K562 (cell line): ENCODE measurements around the gene PLA1A. TPM values are rescaled to one million over a fixed set of nuclear protein-coding genes. Genes with fewer than 3 reads are reported as not detected.

Experiments
- ATAC-seq: fragments of 200-7000 bp; cut with Tn5 transposase; 3 replicates; pipeline ENCODE4 v1.9.1; 2020; ENCODE audit warnings: moderate library complexity
- BruUV-seq: library from RNA; stranded (reverse); fragments of 400-500 nt; replicated peaks from 2 replicates; lab custom pipeline; 2021; lab: Mats Ljungman, UMichigan
- CTCF ChIA-PET: fragments of 300-600 bp; formaldehyde crosslinking; extraction: SDS; loops from one replicate; lab custom pipeline; 2021; ENCODE audit warnings: low intra/inter-chr PET ratio; lab: Yijun Ruan, JAX
- POLR2A ChIA-PET: fragments of 300-600, 350-650 bp; sonication (Branson Sonifier 250); formaldehyde crosslinking; extraction: SDS; loops from one replicate; lab custom pipeline; 2021; ENCODE audit warnings: antibody characterized with exemption, inconsistent platforms; lab: Yijun Ruan, JAX
- DNase-seq, 4 experiments: peaks; one replicate each; pipeline versions ENCODE4 v3.0.0 to v3.0.0-alpha.2; 2011 to 2018; ENCODE audit warnings: low spot score in 3 of 4, mixed read lengths in 3 of 4; ENCODE audit errors: extremely low read depth in 1 of 4
- FAIRE-seq: peaks from 2 replicates; lab custom pipeline; 2011; peaks lifted over from hg19 to GRCh38; lab: Jason Lieb, UNC
- H2AFZ ChIP-seq: 2 replicates; pipeline ENCODE4 v1.6.0; 2011; ENCODE audit warnings: low read depth, low read length, control low read depth, inconsistent platforms
- H3K27ac ChIP-seq: fragments of 200-600 bp; 3 replicates; pipeline ENCODE4 v1.8.0; 2011; ENCODE audit warnings: low read depth, mild to moderate bottlenecking, control low read depth, inconsistent platforms, low read length, moderate library complexity, mixed read lengths; ENCODE audit errors: extremely low read depth
- H3K27me3 ChIP-seq, 2 experiments: fragments of 300-600 bp in 1 of 2; 2 replicates in 1 of 2; 3 replicates in 1 of 2; pipeline versions ENCODE4 v1.6.0 to v1.8.0; 2011; ENCODE audit warnings: inconsistent platforms in 2 of 2, low read length in 2 of 2, mild to moderate bottlenecking in 1 of 2, mixed read lengths in 1 of 2, moderate library complexity in 1 of 2; ENCODE audit not compliant: control insufficient read depth in 2 of 2, insufficient read depth in 2 of 2
- H3K36me3 ChIP-seq: fragments of 300-600 bp; 3 replicates; pipeline ENCODE4 v1.8.0; 2011; ENCODE audit warnings: mild to moderate bottlenecking, low read length, inconsistent platforms; ENCODE audit not compliant: control insufficient read depth, insufficient read depth
- H3K4me1 ChIP-seq, 2 experiments: fragments of 200-600 bp in 1 of 2; replicated peaks in 1 of 2; 2 replicates in 1 of 2; 3 replicates in 1 of 2; pipeline versions ENCODE4 v1.5.1 to v1.8.0; 2011; ENCODE audit warnings: inconsistent platforms in 2 of 2, low read length in 2 of 2, mild to moderate bottlenecking in 1 of 2, mixed read lengths in 1 of 2, moderate library complexity in 1 of 2; ENCODE audit not compliant: control insufficient read depth in 2 of 2, insufficient read depth in 2 of 2
- H3K4me2 ChIP-seq: 2 replicates; pipeline ENCODE4 v1.6.1; 2011; ENCODE audit warnings: low read length, control low read depth, inconsistent platforms, mixed read lengths; ENCODE audit not compliant: insufficient read depth
- H3K4me3 ChIP-seq: fragments of 200-600 bp; sonication (generic), shearing (Covaris generic); 2 replicates; pipeline ENCODE4 v1.5.1; 2016; ENCODE audit warnings: control low read depth, inconsistent platforms
- H3K79me2 ChIP-seq: fragments of 200-600 bp; 3 replicates; pipeline ENCODE4 v1.8.0; 2011; ENCODE audit warnings: low read length, inconsistent platforms; ENCODE audit not compliant: control insufficient read depth, insufficient read depth
- H3K9ac ChIP-seq, 2 experiments: 2 replicates each; pipeline versions ENCODE4 v1.6.0 to v1.6.1; 2011; ENCODE audit warnings: low read depth in 2 of 2, low read length in 2 of 2, control low read depth in 1 of 2, inconsistent platforms in 1 of 2, mild to moderate bottlenecking in 1 of 2, mixed read lengths in 1 of 2; ENCODE audit not compliant: insufficient read depth in 1 of 2
- H3K9me1 ChIP-seq: one replicate; pipeline ENCODE4 v1.6.0; 2011; ENCODE audit warnings: inconsistent platforms, mild to moderate bottlenecking, low read length, moderate library complexity; ENCODE audit not compliant: control insufficient read depth, insufficient read depth
- H3K9me3 ChIP-seq: replicated peaks from 2 replicates; pipeline ENCODE4 v1.5.1; 2011; ENCODE audit warnings: low read depth, low read length, inconsistent platforms; ENCODE audit not compliant: control insufficient read depth, insufficient read depth
- H4K20me1 ChIP-seq: replicated peaks from 2 replicates; pipeline ENCODE4 v1.6.1; 2011; ENCODE audit warnings: low read length, inconsistent platforms, mixed read lengths; ENCODE audit not compliant: control insufficient read depth, insufficient read depth
- ELF2 ChIP-seq: fragments of 250-450 bp; sonication (Bioruptor Pico); IDR thresholded peaks from 2 replicates; pipeline ENCODE4 v1.5.0; 2021; ENCODE audit warnings: mild to moderate bottlenecking
- IFI16 ChIP-seq: fragments of 250-450 bp; sonication (Bioruptor Pico); IDR thresholded peaks from 2 replicates; pipeline ENCODE4 v2.1.2; 2022; ENCODE audit warnings: mild to moderate bottlenecking, inconsistent platforms
- MTA3 ChIP-seq: fragments of 450-650 bp; formaldehyde crosslinking; IDR thresholded peaks from 2 replicates; pipeline ENCODE4 v1.6.1; 2017; ENCODE audit warnings: mild to moderate bottlenecking, borderline replicate concordance
- NR3C1 ChIP-seq: sonication (generic); formaldehyde crosslinking; IDR thresholded peaks from 2 replicates; pipeline ENCODE4 v1.8.1; 2022; ENCODE audit warnings: missing genetic modification reagents
- RBBP5 ChIP-seq: fragments of 200-600 bp; sonication (generic); IDR thresholded peaks from 2 replicates; pipeline ENCODE4 v1.6.1; 2012; ENCODE audit warnings: borderline replicate concordance, mild to moderate bottlenecking, low read length, control low read depth, inconsistent platforms; ENCODE audit not compliant: insufficient read depth, poor library complexity, severe bottlenecking
- RBM34 ChIP-seq: fragments of 200-400 bp; formaldehyde crosslinking; IDR thresholded peaks from 2 replicates; pipeline ENCODE4 v1.6.1; 2018; ENCODE audit warnings: low read length, borderline replicate concordance; ENCODE audit not compliant: insufficient read depth
- RBM39 ChIP-seq: fragments of 200-400 bp; formaldehyde crosslinking; optimal IDR thresholded peaks from 2 replicates; pipeline ENCODE3; 2018; ENCODE audit warnings: low read depth, low read length
- SETDB1 ChIP-seq: IDR thresholded peaks from one replicate; pipeline ENCODE4 v1.6.1; 2012; ENCODE audit warnings: low read length, control low read depth, inconsistent platforms
- U2AF2 ChIP-seq: fragments of 200-400 bp; formaldehyde crosslinking; optimal IDR thresholded peaks from 2 replicates; pipeline ENCODE3; 2017; ENCODE audit warnings: low read depth, mild to moderate bottlenecking, low read length
- ZBTB34 ChIP-seq: fragments of 250-450 bp; sonication (Bioruptor Pico); IDR thresholded peaks from 2 replicates; pipeline ENCODE4 v1.8.0; 2021; ENCODE audit warnings: mild to moderate bottlenecking, moderate library complexity
- ZC3H11A ChIP-seq: IDR thresholded peaks from 2 replicates; pipeline ENCODE4 v1.6.1; 2012; ENCODE audit warnings: low read depth, low read length, improper control_type of control experiment
- ZNF280B ChIP-seq: fragments of 250-450 bp; sonication (Bioruptor Pico); IDR thresholded peaks from 2 replicates; pipeline ENCODE4 v1.5.1; 2021; ENCODE audit warnings: mild to moderate bottlenecking
- ZNF311 ChIP-seq: fragments of 250-450 bp; sonication (Bioruptor Pico); IDR thresholded peaks from 2 replicates; pipeline ENCODE4 v1.4.0; 2020; ENCODE audit warnings: mild to moderate bottlenecking, moderate library complexity
- ZNF431 ChIP-seq: sonication (generic); formaldehyde crosslinking; IDR thresholded peaks from 2 replicates; pipeline ENCODE4 v1.8.0; 2022; ENCODE audit warnings: mild to moderate bottlenecking, missing genetic modification reagents
- ZNF444 ChIP-seq: fragments of 250-450 bp; sonication (Bioruptor Pico); IDR thresholded peaks from 2 replicates; pipeline ENCODE4 v1.4.0; 2020; ENCODE audit warnings: mild to moderate bottlenecking, moderate library complexity
- WGBS: fragments of 100-300 bp; shearing (Covaris generic); methylation state at CpG from one replicate; pipeline ENCODE4 v1.1.6; 2016; ENCODE audit warnings: low coverage, mixed read lengths; ENCODE audit not compliant: insufficient coverage; ENCODE audit errors: missing lambda C conversion rate; 5-methylcytosine and 5-hydroxymethylcytosine counted together
- in situ Hi-C: fragments of 300-500 bp; cut with MboI; formaldehyde crosslinking; loops from 4 replicates; pipeline ENCODE4 v1.15.0; 2018; ENCODE audit warnings: inconsistent platforms, mixed read lengths
- intact Hi-C: fragments of 100-400 bp; cut with micrococcal nuclease; formaldehyde crosslinking; loops from 2 replicates; pipeline ENCODE4 v1.14.2; 2022
- polyA plus RNA-seq, 8 experiments: library from polyadenylated mRNA; depleted of rRNA in 4 of 8; stranded (reverse) in 5 of 8; unstranded in 3 of 8; fragments of >200 nt; fragmentation: Nextera tagmentation in 2 of 8; fragmentation: Illumina TruSeq in 1 of 8; extraction: Ambion mirVana in 2 of 8; extraction: Trizol in 1 of 8; gene quantifications; 2 replicates each; pipeline versions ENCODE4 v1.2.1 to v1.2.3, GENCODE V29; 2011 to 2014; ENCODE audit warnings: inconsistent platforms in 1 of 8, missing spikeins in 1 of 8
- total RNA-seq, 7 experiments: library from RNA; depleted of rRNA in 6 of 7; stranded (reverse); fragments of >200 nt in 6 of 7; fragmentation: Illumina TruSeq in 2 of 7; extraction: Trizol in 2 of 7; gene quantifications; 2 replicates each; pipeline versions ENCODE4 v1.2.1 to v1.2.3, GENCODE V29; 2011 to 2021; ENCODE audit warnings: low replicate concordance in 1 of 7

The PLA1A gene
- total and polyA plus RNA-seq, 9 of the 15 experiments (the other 6 are each of a cell fraction or from before 2014, with no cell fraction given) = not detected

GRCh38 chr3:119627461-119627860 is 29.8 kb downstream of the PLA1A start:
- Histone ChIP-seq H3K27ac (no peak overlapping the region), H3K4me2 (no peak overlapping the region), H3K9me1 (no peaks in the 10 kb centered on the region), H3K4me3 (no peak overlapping the region), H3K4me1 (peaks cover 0 to 11% of the 10 kb centered on the region in 2 experiments; a peak in 4 of 5 replicates), H3K9ac (no peak overlapping the region), H2AFZ (0 out of 2 replicates have a peak overlapping the region, but pooled peaks have one; percentile 16), H4K20me1 (no peaks in the 10 kb centered on the region), H3K9me3 (no peaks in the 10 kb centered on the region), H3K36me3 (no peaks in the 10 kb centered on the region), H3K79me2 (no peaks in the 10 kb centered on the region), H3K27me3 (no peaks in the 10 kb centered on the region)
- intact Hi-C loops (no loop called here), in situ Hi-C loops (no loop called here)
- no peak for DNase-seq
- TF ChIP-seq IFI16 (no peak), ZNF444 (CRISPR knock-in tag) (no peak), ZBTB34 (CRISPR knock-in tag) (no peak)
- 37% methylated on average over 7 of the region's 8 CpGs for WGBS
- no TSS peak for BruUV-seq
- ATAC-seq = no peak
- ChIA-PET POLR2A (no interaction called here), CTCF (no interaction called here)
- FAIRE-seq = no peak

GRCh38 chr3:119628390-119628789 is 30.7 kb downstream of the PLA1A start:
- peaks cover 0 to 11% of the 10 kb centered on the region in 2 experiments; a peak in 4 of 5 replicates for H3K4me1 ChIP-seq
- no peak overlapping the region for H3K4me3 ChIP-seq
- no peaks in the 10 kb centered on the region for H3K9me3 ChIP-seq
- H3K9ac ChIP-seq = no peak overlapping the region
- H2AFZ ChIP-seq = no peak overlapping the region
- H3K36me3 ChIP-seq = no peaks in the 10 kb centered on the region
- H3K27ac ChIP-seq = no peak overlapping the region
- no peaks in the 10 kb centered on the region for H3K27me3 ChIP-seq
- no peak overlapping the region for H3K4me2 ChIP-seq
- DNase-seq = no peak
- POLR2A ChIA-PET = no interaction called here
- intact Hi-C loops (no loop called here), in situ Hi-C loops (no loop called here)
- CTCF ChIA-PET = no interaction called here
- FAIRE-seq = no peak
- no peak for ATAC-seq
- no peaks in the 10 kb centered on the region for H3K9me1 ChIP-seq
- H4K20me1 ChIP-seq = no peaks in the 10 kb centered on the region
- WGBS = 39% methylated on average over 3 of the region's 4 CpGs
- BruUV-seq = no TSS peak
- no peaks in the 10 kb centered on the region for H3K79me2 ChIP-seq
- TF ChIP-seq RBM34 (no peak), RBBP5 (no peak), ZNF431 (no peak), MTA3 (no peak), SETDB1 (no peak), RBM39 (no peak), U2AF2 (no peak), ELF2 (no peak), ZNF311 (CRISPR knock-in tag) (no peak), NR3C1 (CRISPR knock-in tag) (no peak), ZC3H11A (no peak), ZNF280B (no peak)
